Gastrocnemius medialis (tissue), 4 donors: ENCODE results near the gene PRH1. TPM values are rescaled to one million over a fixed set of nuclear protein-coding genes. Genes with fewer than 3 reads are reported as not detected.

Source experiments
- ATAC-seq, 2 donors: fragments of 150-250 bp; one replicate each; pipeline ENCODE4 v1.9.1; 2016
- DNase-seq, 2 donors: peaks; one replicate each; pipeline ENCODE4 v3.0.0-alpha.2; 2019
- H3K27ac ChIP-seq, 4 donors: fragments of 200-600 bp; sonication (generic); 1 replicate in 1 of 4; 2 replicates in 3 of 4; pipeline ENCODE4 v1.5.1; 2016 to 2018; ENCODE audit warnings: mild to moderate bottlenecking in 2 of 4, moderate library complexity in 1 of 4
- H3K27me3 ChIP-seq, 3 donors: fragments of 200-600 bp; sonication (generic) in 2 of 3; 1 replicate in 1 of 3; 2 replicates in 2 of 3; pipeline versions ENCODE4 v1.5.1 to v1.6.0; 2016 to 2019; ENCODE audit warnings: mild to moderate bottlenecking in 1 of 3, moderate library complexity in 1 of 3
- H3K36me3 ChIP-seq, 2 donors: fragments of 200-600 bp; sonication (generic) in 1 of 2; one replicate each; pipeline ENCODE4 v1.5.1; 2017 to 2018
- H3K4me1 ChIP-seq, 2 donors: fragments of 200-600 bp; sonication (generic) in 1 of 2; one replicate each; pipeline ENCODE4 v1.5.1; 2016 to 2017; ENCODE audit warnings: mild to moderate bottlenecking in 2 of 2
- H3K4me3 ChIP-seq, 4 donors: fragments of 200-600 bp; sonication (generic) in 3 of 4; 1 replicate in 1 of 4; 2 replicates in 3 of 4; pipeline ENCODE4 v1.5.1; 2016 to 2019; ENCODE audit warnings: mild to moderate bottlenecking in 2 of 4
- H3K9me3 ChIP-seq, 3 donors: fragments of 200-600 bp; sonication (generic) in 2 of 3; 1 replicate in 1 of 3; 2 replicates in 2 of 3; pipeline ENCODE4 v1.5.1; 2016 to 2019
- CTCF ChIP-seq, 5 experiments: fragments of 450-650 bp in 3 of 5; fragments of 200-600 bp in 2 of 5; sonication (generic) in 2 of 5; IDR thresholded peaks in 4 of 5; conservative IDR thresholded peaks in 1 of 5; 1 replicate in 4 of 5; 2 replicates in 1 of 5; pipeline ENCODE4 v1.5.1; 2016 to 2019; ENCODE audit warnings: antibody characterized with exemption in 5 of 5, mild to moderate bottlenecking in 3 of 5, moderate library complexity in 3 of 5
- POLR2A ChIP-seq, 2 donors: fragments of 450-650 bp; IDR thresholded peaks; one replicate each; pipeline ENCODE4 v1.6.1; 2017; ENCODE audit warnings: antibody characterized with exemption in 2 of 2, mild to moderate bottlenecking in 2 of 2, moderate library complexity in 2 of 2
- in situ Hi-C, 4 donors: fragments of 200-750 bp; cut with MboI; loops; one replicate each; pipeline versions ENCODE4 v1.15.0 to v1.8.0; 2017; ENCODE audit warnings: low sequenced_read_pairs in 4 of 4
- intact Hi-C: fragments of 100-400 bp; cut with DNase I; formaldehyde crosslinking; loops from one replicate; pipeline ENCODE4 v1.15.1; 2023; ENCODE audit warnings: low total_unique reads
- total RNA-seq, 4 donors: library from RNA; depleted of rRNA; stranded (reverse); fragments of >200 nt; gene quantifications; one replicate each; pipeline versions ENCODE4 v1.1.0 to v1.2.3, GENCODE V29; 2016

Gene PRH1
- 10 to 100 TPM in 1 of 4 donors, 1 to 10 TPM in 3; 2.2 to 21.0 (median 2.9) TPM for total RNA-seq

- intact Hi-C loops (no loop called here), in situ Hi-C loops (no loop called here)
- Histone ChIP-seq H3K4me3 (no peak within 1 kb of the TSS), H3K27ac (no peak within 1 kb of the TSS), H3K27me3 (no peaks in the 10 kb centered on the region), H3K4me1 (no peaks in the 10 kb centered on the region), H3K36me3 (no peaks in the 10 kb centered on the region), H3K9me3 (no peaks in the 10 kb centered on the region)
- ATAC-seq (no peak), DNase-seq (no peak)
- TF ChIP-seq POLR2A (IDR thresholded peaks at IDR 0.05) = no peak
- no peak for TF ChIP-seq CTCF (IDR thresholded peaks at IDR 0.05 in 4 of 5, conservative IDR thresholded peaks at IDR 0.05 in 1 of 5)
Observed at GRCh38 chr12:10884086-10884725, at the start of gene PRH1. Gene PRH1 (minus strand): TSS chr12:10884255. CDS start chr12:10884217, 38 bp downstream.

- H3K4me1 ChIP-seq = no peaks in the 10 kb centered on the region
- no peak within 1 kb of the TSS for H3K4me3 ChIP-seq
- H3K27me3 ChIP-seq = no peaks in the 10 kb centered on the region
- no peaks in the 10 kb centered on the region for H3K36me3 ChIP-seq
- intact Hi-C loops (no loop called here), in situ Hi-C loops (no loop called here)
- DNase-seq (no peak), ATAC-seq (no peak)
- H3K9me3 ChIP-seq = no peaks in the 10 kb centered on the region
- H3K27ac ChIP-seq = no peak within 1 kb of the TSS
- no peak for TF ChIP-seq CTCF (IDR thresholded peaks at IDR 0.05 in 4 of 5, conservative IDR thresholded peaks at IDR 0.05 in 1 of 5)
- TF ChIP-seq POLR2A (IDR thresholded peaks at IDR 0.05) = no peak
Observed at GRCh38 chr12:10928746-10929286, 44.8 kb upstream of the PRH1 start, which contains the start of gene PRH2. Gene PRH2 (plus strand): TSS chr12:10929236. CDS start chr12:10929274, 38 bp downstream.

GRCh38 chr12:10926269-10926668 lies 42.2 kb upstream of the PRH1 start:
- Histone ChIP-seq H3K36me3 (no peaks in the 10 kb centered on the region), H3K27ac (no peak overlapping the region), H3K27me3 (no peaks in the 10 kb centered on the region), H3K4me1 (no peaks in the 10 kb centered on the region), H3K9me3 (no peaks in the 10 kb centered on the region), H3K4me3 (no peak overlapping the region)
- DNase-seq = no peak
- intact Hi-C loops (no loop called here), in situ Hi-C loops (no loop called here)
- TF ChIP-seq POLR2A (IDR thresholded peaks at IDR 0.05) = no peak
- TF ChIP-seq CTCF (IDR thresholded peaks at IDR 0.05 in 4 of 5, conservative IDR thresholded peaks at IDR 0.05 in 1 of 5) = no peak
- ATAC-seq = no peak

GRCh38 chr12:10919809-10920208 lies 35.8 kb upstream of the PRH1 start:
- in situ Hi-C loops = no loop called here
- no peak for ATAC-seq
- Histone ChIP-seq H3K27me3 (no peaks in the 10 kb centered on the region), H3K27ac (no peak overlapping the region), H3K4me1 (no peaks in the 10 kb centered on the region), H3K4me3 (no peak overlapping the region), H3K9me3 (no peaks in the 10 kb centered on the region), H3K36me3 (no peaks in the 10 kb centered on the region)
- no peak for DNase-seq
- intact Hi-C loops = no loop called here
- no peak for TF ChIP-seq CTCF (IDR thresholded peaks at IDR 0.05 in 4 of 5, conservative IDR thresholded peaks at IDR 0.05 in 1 of 5)
- no peak for TF ChIP-seq POLR2A (IDR thresholded peaks at IDR 0.05)
